TTC549 (cell line): ENCODE results near the gene NUSAP1.
"Not testable (repeated sequence)": the region's sequence is repeated elsewhere in the genome, so short reads cannot be mapped to it uniquely, and the experiment has no call there.

ENCODE experiments used
- FAIRE-seq: peaks from 2 replicates; lab custom pipeline; 2012; peaks lifted over from hg19 to GRCh38; lab: Jason Lieb, UNC

The NUSAP1 gene, protein sequence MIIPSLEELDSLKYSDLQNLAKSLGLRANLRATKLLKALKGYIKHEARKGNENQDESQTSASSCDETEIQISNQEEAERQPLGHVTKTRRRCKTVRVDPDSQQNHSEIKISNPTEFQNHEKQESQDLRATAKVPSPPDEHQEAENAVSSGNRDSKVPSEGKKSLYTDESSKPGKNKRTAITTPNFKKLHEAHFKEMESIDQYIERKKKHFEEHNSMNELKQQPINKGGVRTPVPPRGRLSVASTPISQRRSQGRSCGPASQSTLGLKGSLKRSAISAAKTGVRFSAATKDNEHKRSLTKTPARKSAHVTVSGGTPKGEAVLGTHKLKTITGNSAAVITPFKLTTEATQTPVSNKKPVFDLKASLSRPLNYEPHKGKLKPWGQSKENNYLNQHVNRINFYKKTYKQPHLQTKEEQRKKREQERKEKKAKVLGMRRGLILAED

DNA sequence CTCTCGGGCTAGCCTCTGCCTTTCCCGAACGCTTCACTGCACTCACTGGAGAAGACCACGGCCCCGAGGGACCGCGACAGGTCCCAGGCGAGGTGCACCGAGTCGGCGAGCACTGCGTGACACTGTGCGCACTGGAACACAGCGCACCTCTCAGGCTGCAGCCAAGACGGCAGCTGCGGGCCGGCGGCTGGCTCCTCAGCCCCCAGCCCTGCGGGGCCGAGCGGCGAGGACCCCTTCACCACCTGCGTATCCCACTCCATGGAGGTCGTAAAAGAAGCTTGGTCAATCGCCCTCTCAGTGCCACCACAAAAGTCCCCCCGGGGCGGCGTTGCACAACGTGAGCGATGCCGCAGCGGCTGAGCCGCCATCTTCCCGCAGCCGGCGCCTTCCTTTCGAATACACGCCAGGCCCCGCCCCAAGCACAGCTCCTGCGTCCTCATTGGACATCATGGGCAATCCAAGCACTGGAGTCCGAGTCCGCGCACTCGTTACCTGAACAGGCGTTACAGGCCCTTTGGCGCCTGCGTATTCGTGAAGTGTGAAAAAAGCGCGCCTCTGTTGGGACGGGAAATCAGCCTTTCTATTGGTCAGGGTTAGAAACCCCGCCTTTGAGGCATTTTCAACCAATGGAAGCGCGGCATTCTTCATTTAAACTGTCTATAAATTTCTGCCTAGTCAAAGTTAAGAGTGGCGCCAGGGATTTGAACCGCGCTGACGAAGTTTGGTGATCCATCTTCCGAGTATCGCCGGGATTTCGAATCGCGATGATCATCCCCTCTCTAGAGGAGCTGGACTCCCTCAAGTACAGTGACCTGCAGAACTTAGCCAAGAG is at the start of gene NUSAP1, which contains the start of gene OIP5:
NUSAP1 (plus strand) TSS at position 688 of the 832 bp plus-strand sequence; CDS start at position 765, 77 bp downstream.
OIP5 (minus strand) TSS at position 398 of the 832 bp plus-strand sequence; CDS start at position 368, 30 bp downstream.
- FAIRE-seq: peak; percentile 98

DNA sequence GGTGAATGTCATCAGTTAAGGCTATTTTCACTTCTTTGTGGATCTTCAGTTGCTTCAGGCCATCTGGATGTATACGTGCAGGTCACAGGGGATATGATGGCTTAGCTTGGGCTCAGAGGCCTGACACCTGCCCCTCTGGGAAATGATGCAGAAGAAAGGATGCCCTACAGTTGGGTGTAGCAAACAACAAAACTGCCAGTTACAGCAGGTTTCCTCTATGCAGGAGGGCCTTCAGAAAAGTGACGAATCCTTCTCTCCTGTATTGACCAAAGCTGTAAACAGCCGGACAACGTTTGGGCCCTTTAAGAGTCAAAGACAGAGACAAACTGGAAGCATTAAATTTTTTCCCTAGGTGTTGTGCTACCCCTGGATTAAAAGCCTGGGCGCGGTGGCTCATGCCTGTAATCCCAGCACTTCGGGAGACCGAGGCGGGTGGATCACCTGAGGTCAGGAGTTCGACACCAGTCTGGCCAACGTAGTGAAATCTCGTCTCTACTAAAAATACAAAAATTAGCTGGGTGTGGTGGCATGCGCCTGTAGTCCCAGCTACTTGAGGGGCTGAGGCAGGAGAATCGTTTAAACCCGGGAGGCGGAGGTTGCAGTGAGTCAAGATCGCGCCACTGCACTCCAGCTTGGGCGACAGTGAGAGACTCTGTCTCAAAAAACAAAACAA is 49.6 kb upstream of the NUSAP1 start:
- FAIRE-seq: not testable (repeated sequence)

DNA sequence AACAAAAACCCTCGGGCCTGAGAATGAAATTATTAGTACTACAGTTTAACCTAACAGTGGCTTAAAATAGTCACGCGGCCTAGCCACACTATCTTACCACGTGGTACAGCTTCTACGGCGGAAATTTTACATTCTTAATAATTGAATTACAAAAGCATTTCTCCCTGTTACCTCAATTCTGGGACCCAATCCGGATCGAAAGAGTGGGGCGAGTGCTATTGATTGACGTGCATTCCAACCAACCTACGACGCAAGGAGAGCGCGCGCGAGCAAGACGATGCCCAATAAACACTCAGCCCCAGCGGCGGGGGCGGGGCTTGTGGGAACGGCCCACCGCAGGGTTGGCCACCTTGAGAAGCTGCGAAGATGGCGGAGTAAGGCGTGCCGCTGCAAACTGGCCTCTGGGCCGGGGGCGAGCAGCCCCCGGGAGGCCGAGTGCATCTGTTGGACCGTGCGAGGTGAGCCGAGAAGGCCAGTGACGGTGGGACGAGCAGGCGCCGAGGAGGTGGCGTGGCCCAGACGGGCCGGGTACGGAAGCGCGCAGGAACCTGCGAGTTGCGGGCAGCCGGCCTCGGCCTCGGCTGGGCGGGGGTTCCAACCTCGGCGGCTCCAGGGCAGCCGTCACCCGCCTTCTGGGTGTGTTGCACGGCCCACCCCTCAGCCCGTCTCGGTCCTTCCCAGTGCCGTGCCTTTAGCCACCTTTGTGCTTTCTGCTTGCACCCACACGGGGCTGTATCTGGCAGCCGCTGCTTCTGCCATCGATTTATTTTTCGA is 48.8 kb upstream of the NUSAP1 start:
- FAIRE-seq: peak; percentile 90

DNA sequence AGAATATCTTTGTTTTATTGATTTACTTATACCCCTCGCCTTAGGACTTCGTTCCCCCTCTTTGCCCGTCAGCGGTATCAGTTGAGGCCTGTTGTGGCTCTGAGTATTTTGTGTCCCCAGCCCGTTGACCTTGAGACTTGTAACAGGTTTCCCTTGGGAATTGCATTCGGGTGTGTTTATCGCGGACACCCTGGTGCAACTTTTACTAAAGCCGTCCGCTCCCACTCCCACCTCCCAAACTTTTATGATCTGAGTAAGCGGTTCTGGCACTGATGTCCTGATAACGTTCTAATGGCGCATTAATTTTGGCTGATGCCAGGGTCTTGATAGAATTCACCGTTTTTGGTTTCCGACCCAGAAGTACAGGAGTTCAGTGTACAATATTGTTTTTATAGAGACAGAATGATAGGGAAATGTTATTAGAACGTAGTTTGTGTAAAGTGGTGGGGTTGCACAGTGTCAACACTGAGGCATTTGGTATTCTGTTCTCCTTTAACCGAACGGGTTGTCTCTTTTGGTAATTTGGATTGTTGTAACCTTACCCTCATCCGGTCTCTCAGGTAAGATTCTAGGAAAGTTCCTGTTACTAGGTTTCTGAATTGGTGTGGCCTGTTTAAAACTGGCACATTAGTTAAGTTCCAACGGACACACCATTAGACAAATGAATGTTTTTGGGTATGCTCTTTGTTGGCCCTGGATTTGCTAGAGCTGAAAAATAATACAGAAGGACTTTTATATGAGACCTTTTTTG is 48.1 kb upstream of the NUSAP1 start:
- FAIRE-seq: no peak

DNA sequence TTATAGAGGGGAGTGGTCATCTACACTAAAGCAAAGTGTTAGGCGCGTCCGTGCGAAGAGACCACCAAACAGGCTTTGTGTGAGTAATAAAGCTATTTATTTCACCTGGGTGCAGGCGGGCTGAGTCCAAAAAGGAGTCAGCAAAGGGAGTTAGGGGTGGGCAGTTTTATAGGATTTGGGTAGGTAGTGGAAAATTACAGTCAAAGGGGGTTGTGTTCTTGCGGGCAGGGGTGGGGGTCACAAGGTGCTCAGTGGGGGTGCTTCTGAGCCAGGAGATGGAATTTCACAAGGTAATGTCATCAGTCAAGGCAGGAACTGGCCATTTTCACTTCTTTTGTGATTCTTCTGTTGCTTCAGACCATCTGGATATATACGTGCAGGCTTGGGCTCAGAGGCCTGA is 47.4 kb upstream of the NUSAP1 start:
- no peak for FAIRE-seq

DNA sequence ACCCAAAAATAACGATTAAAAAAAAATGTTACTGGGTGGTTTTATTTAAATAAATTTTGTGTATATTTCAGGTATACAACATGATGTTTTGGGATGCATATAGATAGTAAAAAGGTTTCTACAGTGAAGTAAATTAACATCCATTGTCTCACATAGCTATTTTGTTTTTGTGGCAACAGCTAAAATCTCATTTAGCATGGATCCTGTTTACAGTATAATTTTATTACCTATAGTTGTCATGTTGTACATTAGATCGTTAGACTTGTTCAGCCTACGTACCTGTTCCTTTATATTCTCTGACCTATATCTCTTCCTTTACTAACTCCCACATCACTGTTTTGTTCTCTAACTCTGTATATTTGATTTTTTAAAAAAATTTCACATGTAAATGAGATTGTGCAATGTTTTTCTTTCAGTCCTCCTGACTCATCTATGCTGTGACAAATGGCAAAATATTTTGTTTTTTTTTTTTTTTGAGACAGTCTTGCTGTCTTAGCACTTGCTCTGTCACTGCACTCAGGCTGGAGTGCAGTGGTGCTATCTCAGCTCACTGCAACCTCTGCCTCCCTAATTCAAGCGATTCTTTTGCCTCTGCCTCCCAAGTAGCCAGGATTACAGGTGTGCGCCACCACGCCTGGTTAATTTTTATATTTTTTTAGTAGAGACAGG is 45.9 kb upstream of the NUSAP1 start:
- FAIRE-seq: no peak

DNA sequence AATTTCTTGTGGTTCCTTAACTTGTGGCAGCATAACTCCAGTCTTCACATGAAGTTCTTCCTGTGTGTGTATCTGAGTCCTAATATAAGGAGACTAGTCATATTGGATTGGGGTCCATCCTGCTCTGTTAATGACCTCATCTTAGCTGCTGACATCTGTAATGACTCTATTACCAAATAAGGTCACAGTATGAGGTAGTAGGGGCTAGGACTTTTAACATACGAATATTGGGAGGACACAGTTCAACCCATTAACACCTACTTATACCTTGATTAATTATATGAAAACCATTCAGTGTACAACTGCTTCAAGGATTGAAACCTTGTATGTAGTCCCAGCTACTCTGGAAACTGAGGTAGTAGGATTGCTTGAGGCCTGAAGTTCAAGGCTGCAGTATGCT is 44.2 kb upstream of the NUSAP1 start:
- FAIRE-seq: no peak

DNA sequence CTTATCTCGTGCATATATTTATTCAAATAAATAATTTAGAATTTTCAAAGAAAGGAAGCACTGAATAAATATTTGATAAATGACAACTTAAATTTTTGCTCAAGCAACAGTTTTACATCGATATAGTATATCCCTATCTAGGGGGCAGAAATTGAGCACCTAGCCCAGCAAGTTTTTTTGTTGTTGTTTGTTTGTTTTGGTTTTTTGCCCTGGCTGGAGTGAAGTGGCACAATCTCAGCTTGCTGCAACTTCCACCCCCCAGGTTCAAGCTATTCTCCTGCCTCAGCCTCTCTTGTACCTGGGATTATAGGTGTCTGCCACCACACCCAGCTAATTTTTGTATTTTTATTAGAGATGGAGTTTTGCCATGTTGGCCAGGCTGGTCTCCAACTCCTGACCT is 42.7 kb upstream of the NUSAP1 start:
- FAIRE-seq: no peak

DNA sequence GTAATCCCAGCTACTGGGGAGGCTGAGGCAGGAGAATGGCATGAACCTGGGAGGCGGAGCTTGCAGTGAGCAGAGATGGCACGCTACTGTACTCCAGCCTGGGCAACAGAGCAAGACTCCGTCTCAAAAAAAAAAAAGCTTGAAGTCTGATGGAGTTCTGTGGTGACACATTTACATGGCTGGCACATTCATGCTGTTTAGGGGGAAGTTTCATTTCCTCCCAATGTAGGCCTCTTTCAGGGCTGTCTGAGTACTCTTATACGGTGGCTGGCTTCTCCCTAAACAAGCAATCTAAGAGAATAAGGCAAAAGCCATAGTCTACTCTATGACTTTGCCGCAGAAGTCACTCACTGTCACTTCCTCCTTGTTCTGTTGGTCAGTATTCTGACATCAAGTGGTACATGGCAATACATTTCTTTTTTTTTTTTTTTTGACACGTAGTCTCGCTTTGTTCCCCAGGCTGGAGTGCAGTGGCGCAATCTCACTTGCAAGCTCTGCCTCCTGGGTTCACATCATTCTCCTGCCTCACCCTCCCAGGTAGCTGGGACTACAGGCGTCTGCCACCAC is 41.5 kb upstream of the NUSAP1 start:
- no peak for FAIRE-seq

DNA sequence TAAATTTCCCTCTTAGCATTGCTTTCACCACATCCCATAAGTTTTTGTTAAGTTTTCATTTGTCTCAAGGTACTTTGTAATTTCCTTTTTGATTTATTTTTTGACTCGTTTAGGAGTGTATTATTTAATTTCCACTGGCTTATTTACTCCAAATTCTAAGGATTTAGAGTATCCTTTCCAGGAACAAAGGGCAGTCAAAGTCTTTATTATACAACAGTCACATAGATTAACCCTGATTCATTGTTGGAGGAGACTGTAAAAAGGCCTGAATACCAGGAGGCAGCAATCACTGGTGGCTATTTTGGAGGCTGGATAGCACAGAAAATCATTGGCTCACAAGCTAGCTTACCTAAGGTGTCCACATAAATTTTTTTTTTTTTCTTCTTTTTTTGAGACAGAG is 40.2 kb upstream of the NUSAP1 start:
- FAIRE-seq: no peak

DNA sequence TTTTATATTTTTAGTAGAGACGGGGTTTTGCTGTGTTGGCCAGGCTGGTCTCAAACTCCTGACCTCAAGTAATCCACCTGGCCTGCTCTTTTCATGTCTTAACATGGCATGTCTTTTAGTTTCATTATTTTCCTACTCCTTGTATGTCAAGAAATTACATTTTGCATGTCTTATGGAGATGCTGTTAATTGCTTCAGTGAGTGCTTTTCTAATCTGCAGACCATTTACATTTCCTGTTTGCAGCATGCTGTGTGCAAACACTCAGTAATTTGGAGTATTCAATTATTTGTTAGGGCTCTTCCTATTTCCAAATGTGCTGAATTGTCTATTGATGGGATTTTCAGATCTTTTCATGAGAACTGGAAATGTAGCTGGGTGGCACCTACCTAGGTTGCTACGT is 31.5 kb upstream of the NUSAP1 start:
- not testable (repeated sequence) for FAIRE-seq

DNA sequence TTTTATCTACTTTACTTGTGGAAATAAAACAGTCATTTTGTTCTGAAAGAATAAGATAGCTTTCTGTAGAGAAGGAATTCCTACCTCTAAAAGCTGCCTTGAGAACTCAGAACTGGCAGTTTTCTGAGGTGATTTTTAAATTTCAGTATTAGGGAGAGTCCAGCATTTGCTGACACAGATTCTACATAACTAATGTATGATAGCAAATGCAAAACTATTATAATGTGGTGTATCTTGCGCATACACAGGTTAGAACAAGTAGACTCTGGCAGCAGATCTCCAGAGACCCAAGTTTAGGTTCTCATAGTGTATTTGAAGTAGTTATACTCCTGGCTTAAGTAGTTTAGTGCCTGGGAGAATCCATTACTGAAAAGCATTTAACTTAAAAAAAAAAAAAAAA is 31.1 kb upstream of the NUSAP1 start:
- no peak for FAIRE-seq

DNA sequence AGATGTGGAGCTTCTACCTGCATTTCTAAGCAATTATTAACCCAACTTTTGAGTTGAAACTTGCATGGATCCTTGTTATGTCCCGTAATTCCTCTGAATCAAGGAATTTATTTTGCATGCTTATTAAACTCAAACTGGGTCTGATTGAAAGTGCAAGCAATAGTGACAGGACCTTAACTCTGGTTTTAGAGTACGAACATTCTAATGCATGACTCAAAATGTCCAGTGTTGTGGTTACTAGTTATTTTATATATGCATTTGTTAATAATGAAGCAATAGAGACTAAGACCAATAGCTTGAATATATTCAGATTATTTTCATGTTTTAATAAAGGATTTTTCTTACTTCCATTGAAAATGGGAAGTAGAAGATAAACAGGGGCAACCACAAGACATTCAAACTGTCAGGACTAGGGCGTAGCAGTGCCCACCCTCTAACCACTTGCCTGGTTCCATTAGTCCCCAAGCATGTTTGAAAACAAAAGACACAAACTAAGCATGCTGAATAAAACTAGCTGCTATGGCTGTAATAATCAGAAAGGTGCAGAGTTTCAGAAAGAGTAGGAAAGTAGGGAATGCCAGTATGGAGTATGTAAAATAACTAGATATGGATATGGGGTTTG is 28.4 kb upstream of the NUSAP1 start:
- no peak for FAIRE-seq

DNA sequence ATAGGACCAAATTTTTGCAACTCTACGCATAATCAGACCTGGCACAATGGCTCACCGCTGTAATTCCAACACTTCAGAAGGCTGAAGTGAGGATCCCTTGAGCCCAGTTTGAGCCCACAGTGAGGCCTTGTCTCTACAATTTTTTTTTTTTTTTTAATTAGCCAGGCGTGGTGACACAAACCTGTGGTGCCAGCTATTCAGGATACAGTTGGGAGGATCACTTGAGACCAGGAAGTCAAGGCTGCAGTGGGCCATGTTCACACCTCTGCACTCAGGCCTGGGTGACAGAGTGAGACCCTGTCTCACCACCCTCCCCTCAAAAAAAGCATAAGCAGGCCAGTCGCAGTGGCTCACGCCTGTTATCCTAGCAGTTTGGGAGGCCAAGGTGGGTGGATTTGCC is 25.0 kb upstream of the NUSAP1 start:
- FAIRE-seq: no peak

DNA sequence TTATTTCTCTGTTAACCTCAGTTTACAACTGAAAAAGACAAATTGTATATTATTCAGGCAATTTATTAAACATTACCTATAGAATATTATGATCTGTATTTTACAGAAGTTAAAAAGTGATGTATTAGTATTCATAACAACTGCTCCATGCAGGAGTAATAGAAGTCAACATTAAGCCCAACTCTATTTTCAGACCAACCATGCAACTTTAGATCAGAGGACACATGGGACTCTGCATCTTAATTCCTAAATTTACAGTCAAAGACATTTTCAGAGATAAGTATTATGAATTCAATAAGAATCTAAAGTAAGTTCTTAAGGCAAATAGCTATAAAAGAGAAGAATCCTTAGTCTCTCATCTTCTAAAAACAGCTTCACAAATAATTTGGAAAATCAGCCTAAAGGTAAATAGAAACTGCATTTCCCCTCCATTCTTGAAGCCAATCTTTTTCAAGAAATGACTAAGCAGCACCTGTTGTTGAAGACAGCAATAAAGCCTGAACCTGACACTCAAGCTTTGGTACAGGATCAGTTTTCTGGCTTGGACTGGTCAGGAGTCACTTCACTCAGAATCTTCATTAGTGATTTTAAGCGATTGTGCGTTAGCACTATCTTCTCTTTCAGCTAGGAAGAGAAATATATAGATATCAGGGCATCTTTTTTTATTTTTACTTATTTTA is 23.3 kb upstream of the NUSAP1 start:
- FAIRE-seq: no peak

DNA sequence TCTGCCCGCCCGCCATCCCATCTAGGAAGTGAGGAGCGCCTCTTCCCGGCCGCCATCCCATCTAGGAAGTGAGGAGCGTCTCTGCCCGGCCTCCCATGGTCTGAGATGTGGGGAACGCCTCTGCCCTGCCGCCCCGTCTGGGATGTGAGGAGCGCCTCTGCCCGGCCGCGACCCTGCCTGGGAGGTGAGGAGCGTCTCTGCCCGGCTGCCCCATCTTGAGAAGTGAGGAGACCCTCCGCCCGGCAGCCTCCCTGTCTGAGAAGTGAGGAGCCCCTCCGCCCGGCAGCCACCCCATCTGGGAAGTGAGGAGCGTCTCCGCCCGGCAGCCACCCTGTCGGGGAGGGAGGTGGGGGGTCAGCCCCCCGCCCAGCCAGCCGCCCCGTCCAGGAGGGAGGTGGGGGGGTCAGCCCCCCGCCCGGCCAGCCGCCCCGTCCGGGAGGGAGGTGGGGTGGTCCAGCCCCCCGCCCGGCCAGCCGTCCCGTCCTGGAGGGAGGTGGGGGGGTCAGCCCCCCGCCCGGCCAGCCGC is 11.8 kb upstream of the NUSAP1 start:
- not testable (repeated sequence) for FAIRE-seq

DNA sequence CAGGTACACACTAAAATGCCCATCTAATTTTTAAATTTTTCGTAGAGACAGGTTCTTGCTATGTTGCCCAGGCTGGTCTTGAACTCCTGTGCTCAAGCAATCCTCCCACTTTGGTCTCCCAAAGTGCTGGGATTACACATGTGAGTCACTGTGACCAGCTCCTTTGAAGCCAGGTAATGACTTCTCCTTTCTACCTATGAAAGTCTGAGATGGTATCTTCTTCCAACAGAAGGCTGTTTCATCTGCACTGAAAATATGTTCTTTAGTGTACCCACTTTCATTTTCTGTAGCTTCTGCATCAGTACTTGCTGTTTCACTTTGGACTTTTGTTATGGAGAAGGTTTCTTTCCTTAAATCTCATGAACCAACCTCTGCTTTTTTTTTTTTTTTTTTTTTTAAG is 9.1 kb upstream of the NUSAP1 start:
- FAIRE-seq: no peak

DNA sequence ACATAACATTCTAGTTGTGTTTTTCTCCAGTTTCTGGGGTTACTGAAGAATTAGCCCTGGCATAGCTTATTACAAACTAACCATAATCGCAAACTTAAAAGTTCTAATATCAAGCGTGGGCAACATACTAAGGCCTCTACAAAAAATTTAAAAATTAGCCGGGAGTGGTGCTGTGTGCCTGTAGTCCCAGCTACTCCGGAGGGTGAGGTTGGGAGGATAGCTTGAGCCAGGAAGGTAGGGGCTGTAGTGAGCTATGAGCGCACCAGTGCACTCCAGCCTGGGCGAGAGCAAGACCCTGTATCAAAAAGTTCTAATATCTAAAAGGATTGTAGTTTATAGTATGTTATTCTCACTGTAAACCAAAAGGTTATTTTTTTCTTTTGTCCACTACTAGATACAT is 1.4 kb upstream of the NUSAP1 start:
- FAIRE-seq: no peak

DNA sequence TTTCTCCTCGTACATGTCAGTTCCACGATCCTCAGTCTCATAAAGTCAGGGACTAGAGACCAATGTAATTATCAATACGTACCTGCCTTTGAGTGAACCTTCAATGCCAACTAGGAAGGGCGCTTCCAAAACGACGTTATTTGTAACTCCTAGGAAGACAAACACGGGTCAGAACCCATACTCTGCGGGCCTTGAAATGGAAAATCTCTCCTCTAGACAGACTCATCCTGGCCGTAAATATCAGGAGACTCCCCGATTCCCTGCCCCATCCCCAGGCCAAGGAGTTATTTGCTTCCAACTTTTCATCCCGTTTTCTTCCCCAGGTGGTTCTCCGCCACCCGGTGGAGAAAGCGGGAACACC is 868 bp upstream of the NUSAP1 start:
- FAIRE-seq: no peak
